ENCODE measurements around the gene DUS4L.

Gene DUS4L

DNA sequence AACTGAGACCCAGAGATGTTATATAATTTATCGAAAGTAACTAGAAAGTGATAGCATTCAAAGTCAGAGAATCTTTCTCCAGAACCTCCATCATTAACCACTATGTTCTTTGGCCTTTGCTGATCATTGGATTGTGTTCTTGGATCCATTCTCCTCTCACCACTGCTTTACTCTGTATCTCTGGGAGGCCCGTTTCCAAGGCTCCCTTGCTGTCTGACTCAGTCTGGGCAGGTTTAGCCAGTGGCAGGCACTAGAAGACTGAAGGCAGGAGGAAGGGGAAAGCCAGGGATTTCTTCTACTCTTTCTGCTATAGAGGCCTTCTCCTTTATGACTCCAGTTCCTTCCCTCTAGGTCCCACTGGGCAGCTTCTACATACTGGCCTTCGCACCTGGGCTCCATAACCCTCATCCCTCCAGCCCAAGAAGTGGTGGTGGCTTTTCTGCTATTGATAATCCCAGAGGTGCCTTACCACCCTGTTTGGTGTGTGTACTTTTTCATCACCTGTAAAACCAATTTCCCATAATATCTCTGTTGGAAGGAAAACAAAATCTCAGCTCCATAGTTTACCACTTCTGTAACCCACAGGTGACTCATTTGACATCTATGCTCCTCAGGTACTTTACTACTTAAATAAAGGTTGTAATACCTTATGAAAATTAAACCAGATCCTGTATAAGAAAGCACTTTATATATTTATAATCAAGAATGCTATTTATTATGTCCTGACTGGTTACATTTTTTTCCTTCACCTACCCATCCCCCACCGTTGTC, 52.3 kb downstream of the DUS4L start:
- peak; percentile 22 for DNase-seq

GRCh38 chr7:107622429-107622828, 58.7 kb downstream of the DUS4L start:
- DNase-seq: peak; percentile 75

DNA sequence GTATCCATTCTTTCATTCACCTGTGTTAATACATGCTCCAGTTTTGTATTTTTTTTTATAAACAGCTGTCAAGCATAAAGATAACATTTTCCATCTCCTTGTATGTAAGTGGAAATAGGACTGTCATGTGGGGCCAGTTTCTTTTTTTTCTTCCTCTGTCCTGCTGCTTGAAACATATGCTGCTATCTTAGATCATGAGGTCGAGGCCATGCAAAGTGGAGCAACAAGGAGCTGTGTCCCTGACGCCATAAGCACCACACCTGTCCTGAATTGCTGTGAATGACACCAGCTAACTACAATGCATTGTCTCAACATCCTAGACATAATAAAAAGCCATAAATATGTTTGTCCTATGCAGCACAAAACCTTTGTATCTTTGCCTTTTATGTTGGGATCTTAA, 59.1 kb downstream of the DUS4L start:
- no peak for DNase-seq

DNA sequence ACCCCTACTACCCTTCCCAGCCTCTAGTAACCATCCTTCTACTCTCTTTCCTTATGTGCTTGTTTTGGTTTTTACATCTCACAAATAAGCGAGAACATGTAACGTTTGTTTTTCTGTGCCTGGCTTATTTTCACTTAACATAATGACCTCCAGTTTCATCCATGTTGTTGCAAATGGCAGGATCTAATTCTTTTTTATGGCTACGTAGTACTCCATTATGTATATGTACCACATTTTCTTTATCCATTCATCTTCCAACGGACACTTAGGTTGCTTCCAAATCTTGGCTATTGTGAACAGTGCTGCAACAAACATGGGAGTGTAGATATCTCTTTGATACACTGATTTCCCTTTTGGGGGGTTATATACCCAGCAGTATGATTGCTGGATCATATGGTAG, 63.2 kb downstream of the DUS4L start:
- no peak for DNase-seq

All from NCI-H226 (cell line).